WERI-Rb-1 (cell line): ENCODE measurements around the gene BTBD19.

ENCODE experiments used
- DNase-seq: peaks from one replicate; pipeline ENCODE4 v3.0.0-alpha.2; 2020
- H3K27ac ChIP-seq: fragments of 250-450 bp; sonication (Bioruptor Pico); 2 replicates; pipeline ENCODE4 v1.5.1; 2020; ENCODE audit warnings: mild to moderate bottlenecking, moderate library complexity
- H3K27me3 ChIP-seq: fragments of 250-450 bp; sonication (Bioruptor Pico); 2 replicates; pipeline ENCODE4 v1.5.1; 2021; ENCODE audit warnings: mild to moderate bottlenecking, low read depth, moderate library complexity; ENCODE audit not compliant: insufficient read depth, severe bottlenecking
- H3K36me3 ChIP-seq: fragments of 250-450 bp; sonication (Bioruptor Pico); 2 replicates; pipeline ENCODE4 v1.5.1; 2020; ENCODE audit warnings: mild to moderate bottlenecking, moderate library complexity
- H3K4me3 ChIP-seq: 2 replicates; pipeline ENCODE4 v1.5.1; 2011; ENCODE audit warnings: low read depth, mild to moderate bottlenecking, control low read depth, low read length
- H3K9me3 ChIP-seq: fragments of 250-450 bp; sonication (Bioruptor Pico); 2 replicates; pipeline ENCODE4 v1.5.1; 2021; ENCODE audit warnings: mild to moderate bottlenecking, moderate library complexity; ENCODE audit not compliant: severe bottlenecking
- TF ChIP-seq, protein P1 (sequence below): IDR thresholded peaks from 2 replicates; pipeline ENCODE4 v1.5.1; 2011; ENCODE audit warnings: low read depth, mild to moderate bottlenecking, control low read depth, inconsistent platforms, low read length

BTBD19 gene

DNA sequence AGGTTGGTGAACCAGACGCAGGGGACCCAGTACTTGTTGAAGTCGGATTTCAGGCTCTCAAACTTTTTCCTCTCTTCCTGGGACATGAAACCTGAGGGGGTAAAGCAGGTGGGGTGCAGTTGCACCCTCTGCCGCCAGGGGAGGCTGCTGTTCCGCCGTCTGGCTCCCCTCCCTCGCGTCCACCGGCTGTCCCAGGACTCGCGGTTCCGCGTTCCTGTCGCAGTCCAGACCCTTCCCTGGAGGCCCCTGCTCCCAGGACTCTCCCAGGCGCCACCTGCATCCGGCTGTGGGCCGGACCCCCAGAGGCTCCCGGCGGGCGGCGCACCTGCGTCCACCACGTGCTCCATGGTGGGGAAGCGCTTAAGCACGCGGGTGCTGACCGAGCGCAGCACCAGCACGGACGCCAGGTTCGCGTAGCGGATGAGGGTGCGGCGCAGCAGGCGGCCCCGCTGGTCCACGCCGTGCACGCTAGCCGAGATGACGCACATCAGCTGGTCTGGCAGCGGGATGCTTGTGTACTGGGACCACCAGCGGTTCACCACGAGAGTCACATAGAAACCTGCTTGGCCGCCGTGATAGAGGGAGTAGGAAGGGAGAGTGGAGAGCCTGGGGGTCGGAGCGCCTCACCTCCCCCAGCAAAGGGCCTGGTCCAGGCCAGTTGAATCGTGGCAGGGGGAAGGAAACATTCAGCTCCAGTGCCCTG, 22.0 kb upstream of the BTBD19 start:
- no peak overlapping the region for H3K27ac ChIP-seq
- H3K4me3 ChIP-seq = no peak overlapping the region
- DNase-seq = peak; percentile 70
- no peaks in the 10 kb centered on the region for H3K27me3 ChIP-seq
- H3K36me3 ChIP-seq = peaks cover 5% of the 10 kb centered on the region; the same call in 1 of the 2 replicates
- TF ChIP-seq, protein P1, sequence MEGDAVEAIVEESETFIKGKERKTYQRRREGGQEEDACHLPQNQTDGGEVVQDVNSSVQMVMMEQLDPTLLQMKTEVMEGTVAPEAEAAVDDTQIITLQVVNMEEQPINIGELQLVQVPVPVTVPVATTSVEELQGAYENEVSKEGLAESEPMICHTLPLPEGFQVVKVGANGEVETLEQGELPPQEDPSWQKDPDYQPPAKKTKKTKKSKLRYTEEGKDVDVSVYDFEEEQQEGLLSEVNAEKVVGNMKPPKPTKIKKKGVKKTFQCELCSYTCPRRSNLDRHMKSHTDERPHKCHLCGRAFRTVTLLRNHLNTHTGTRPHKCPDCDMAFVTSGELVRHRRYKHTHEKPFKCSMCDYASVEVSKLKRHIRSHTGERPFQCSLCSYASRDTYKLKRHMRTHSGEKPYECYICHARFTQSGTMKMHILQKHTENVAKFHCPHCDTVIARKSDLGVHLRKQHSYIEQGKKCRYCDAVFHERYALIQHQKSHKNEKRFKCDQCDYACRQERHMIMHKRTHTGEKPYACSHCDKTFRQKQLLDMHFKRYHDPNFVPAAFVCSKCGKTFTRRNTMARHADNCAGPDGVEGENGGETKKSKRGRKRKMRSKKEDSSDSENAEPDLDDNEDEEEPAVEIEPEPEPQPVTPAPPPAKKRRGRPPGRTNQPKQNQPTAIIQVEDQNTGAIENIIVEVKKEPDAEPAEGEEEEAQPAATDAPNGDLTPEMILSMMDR = peak; percentile 99
- H3K9me3 ChIP-seq = no peaks in the 10 kb centered on the region

DNA sequence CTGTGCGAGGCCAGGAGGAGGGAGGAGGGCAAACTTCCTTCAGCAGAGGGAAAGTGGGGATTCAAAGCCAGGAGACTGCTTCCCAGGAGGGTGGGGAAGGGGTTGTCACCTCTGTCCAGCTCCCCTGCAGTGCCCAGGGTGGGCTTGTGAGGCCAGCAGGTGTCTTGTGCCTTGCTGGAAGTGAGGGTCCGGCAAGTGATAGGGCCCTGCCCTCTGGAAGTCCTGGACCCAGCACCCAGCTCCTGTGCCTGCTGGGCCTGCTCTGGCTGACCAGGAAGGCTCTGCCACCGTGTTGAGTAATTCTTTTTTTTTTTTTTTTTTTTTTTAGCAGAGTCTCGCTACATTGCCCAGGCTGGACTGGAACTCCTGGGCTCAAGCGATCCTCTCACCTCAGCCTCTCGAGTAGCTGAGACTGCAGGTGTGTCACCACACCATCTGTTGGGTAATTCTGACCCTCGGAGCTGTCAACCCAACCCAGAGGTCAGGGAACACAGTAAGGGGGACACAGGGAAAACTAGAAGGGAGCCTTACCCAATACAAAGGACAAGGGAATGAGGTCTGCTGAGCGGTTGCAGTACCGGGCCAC, 21.4 kb upstream of the BTBD19 start:
- no peak for DNase-seq
- Histone ChIP-seq H3K27ac (no peak overlapping the region), H3K36me3 (peaks cover under 1% of the 10 kb centered on the region; the same call in 1 of the 2 replicates), H3K27me3 (no peaks in the 10 kb centered on the region), H3K4me3 (no peak overlapping the region), H3K9me3 (no peaks in the 10 kb centered on the region)
- TF ChIP-seq, protein P1 = no peak

DNA sequence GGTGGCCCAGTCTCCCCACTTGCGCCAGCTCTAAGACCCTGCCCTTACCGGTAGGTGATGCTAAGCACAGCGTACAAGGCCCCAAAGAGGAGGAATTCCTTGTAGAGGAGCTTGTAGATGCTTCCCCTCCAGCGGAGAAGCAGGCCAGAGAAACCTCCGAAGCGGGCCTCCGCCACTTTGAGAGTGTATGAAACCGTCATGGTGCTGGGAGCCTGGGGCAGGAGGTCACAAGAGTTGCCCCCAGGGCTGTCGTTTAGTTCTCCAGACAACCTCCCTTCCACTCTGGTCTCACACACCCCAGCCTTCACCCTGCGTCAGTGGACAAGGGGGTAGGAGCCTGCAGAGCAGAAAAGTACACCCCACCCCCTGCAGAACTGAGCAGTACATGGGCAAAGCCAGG, 20.8 kb upstream of the BTBD19 start:
- TF ChIP-seq, protein P1 = no peak
- Histone ChIP-seq H3K4me3 (no peak overlapping the region), H3K9me3 (no peaks in the 10 kb centered on the region), H3K36me3 (no peaks in the 10 kb centered on the region), H3K27ac (no peak overlapping the region), H3K27me3 (no peaks in the 10 kb centered on the region)
- no peak for DNase-seq

DNA sequence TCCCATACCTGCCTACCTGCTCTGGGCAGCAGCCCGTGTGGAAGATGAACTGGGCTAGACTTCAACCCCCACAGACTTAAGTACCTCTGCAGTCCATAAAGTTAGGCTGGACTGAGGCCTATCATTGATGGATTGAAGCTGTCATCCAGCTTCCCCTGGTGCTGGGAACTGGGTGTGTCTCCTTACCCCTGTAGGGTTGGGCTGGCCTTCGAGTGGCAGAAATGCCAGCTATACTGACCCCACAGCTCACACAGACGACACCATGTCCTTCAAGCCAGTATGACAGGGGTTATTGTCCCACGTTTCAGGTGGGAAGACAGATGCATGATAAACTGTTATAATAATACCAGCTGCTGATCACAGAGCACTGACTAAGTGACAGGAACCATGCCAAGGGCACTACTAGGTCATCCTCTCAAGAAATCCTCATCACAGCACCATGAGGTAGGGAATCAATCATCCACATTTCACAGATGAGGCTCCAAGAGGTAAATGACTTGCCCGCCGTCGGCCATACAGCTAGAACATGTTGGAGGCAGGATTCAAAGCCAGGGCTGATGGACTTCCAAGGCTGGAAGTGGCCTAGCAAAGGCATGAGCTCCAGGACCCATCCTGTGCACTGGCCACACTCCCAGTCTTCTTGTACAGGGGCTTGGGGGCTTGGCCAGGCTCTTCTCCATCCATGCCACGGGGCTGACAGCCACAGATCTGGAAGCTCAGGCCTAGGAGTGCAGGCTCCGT, 20.0 kb upstream of the BTBD19 start, which contains the start of gene BEST4:
BEST4 (minus strand) TSS at position 51 of the 741 bp plus-strand sequence. CDS start 465 bp downstream, outside the sequence.
- DNase-seq = no peak
- Histone ChIP-seq H3K27me3 (no peaks in the 10 kb centered on the region), H3K27ac (no peak within 1 kb of the TSS)

DNA sequence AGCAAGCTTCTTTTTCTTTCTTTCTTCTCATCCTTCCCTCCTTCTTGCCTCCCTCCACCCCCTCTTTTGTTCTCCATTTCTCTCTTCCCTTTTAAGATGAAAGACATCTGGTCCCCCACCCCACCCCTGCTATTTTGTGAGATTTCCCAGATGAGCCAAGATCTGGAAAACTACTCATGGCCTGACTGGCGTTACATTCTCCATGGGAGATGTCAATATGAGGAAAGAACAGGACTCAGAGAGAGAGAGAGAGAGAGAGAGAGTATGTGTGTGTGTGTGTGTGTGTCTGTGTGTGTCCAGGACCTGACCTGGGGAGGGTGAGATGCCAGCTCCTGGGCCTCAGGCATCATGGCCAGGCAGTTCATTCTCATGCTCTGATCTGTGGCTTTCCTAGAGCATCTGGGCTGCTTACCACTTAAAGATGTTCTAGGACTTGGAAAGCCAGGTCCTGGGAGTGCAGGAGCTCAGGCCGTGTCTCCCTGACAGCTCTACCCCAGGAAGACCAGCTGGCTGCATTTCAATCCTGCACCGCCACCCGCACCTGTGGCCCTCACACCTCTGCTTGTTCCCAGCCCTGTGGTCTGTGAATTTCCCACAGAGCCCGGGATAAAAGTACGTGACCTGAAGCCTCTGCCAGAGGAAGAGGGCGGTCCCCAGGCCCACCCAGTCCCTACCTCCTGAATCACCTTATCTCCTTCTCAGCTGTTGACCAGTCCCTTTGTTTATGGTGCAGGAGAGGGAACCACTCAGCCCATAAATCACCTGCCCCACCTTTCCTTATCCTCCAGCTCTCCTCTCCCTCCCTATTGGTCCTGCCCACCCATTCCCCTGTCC, 17.1 kb upstream of the BTBD19 start:
- Histone ChIP-seq H3K27ac (no peak overlapping the region), H3K36me3 (no peaks in the 10 kb centered on the region), H3K9me3 (no peaks in the 10 kb centered on the region), H3K27me3 (no peaks in the 10 kb centered on the region), H3K4me3 (no peak overlapping the region)
- TF ChIP-seq, protein P1 = no peak
- no peak for DNase-seq

More for the DNA sequence above, 20.0 kb upstream of the BTBD19 start, which contains the start of gene BEST4:
- Histone ChIP-seq H3K9me3 (no peaks in the 10 kb centered on the region), H3K4me3 (no peak within 1 kb of the TSS), H3K36me3 (no peaks in the 10 kb centered on the region)
- TF ChIP-seq, protein P1 = no peak
